ENCODE results near the gene KCNIP1. TPM values are rescaled to one million over a fixed set of nuclear protein-coding genes. Genes with fewer than 3 reads are reported as not detected.
A peak's percentile ranks its signal among the peaks of the same experiment; 100 is the strongest.

KCNIP1 gene
- total RNA-seq, 1 donor from 2014 or later = 12.6 TPM

- H3K9me3 Mint-ChIP-seq (ENCODE audit: unreplicated experiment) = no peaks in the 10 kb centered on the region
- no peaks in the 10 kb centered on the region for H3K27me3 Mint-ChIP-seq (ENCODE audit: unreplicated experiment)
- H3K27ac Mint-ChIP-seq (ENCODE audit: unreplicated experiment) = no peak overlapping the region
- DNase-seq (ENCODE audit: extremely low spot score, unreplicated experiment) = peak; percentile 42
- no peak overlapping the region for H3K4me3 Mint-ChIP-seq (ENCODE audit: unreplicated experiment)
- no peak for TF ChIP-seq CTCF (IDR thresholded peaks at IDR 0.05)
- H3K4me1 Mint-ChIP-seq (ENCODE audit: unreplicated experiment) = peaks cover 21% of the 10 kb centered on the region
- no peaks in the 10 kb centered on the region for H3K36me3 Mint-ChIP-seq (ENCODE audit: unreplicated experiment)
Measured at GRCh38 chr5:170477906-170478305, 25.9 kb upstream of the KCNIP1 start.

- peak; percentile 48 for DNase-seq (ENCODE audit: extremely low spot score, unreplicated experiment)
- H3K36me3 Mint-ChIP-seq (ENCODE audit: unreplicated experiment) = no peaks in the 10 kb centered on the region
- no peak overlapping the region for H3K27ac Mint-ChIP-seq (ENCODE audit: unreplicated experiment)
- H3K4me1 Mint-ChIP-seq (ENCODE audit: unreplicated experiment) = peaks cover 21% of the 10 kb centered on the region
- H3K4me3 Mint-ChIP-seq (ENCODE audit: unreplicated experiment) = no peak overlapping the region
- no peaks in the 10 kb centered on the region for H3K27me3 Mint-ChIP-seq (ENCODE audit: unreplicated experiment)
- no peaks in the 10 kb centered on the region for H3K9me3 Mint-ChIP-seq (ENCODE audit: unreplicated experiment)
- no peak for TF ChIP-seq CTCF (IDR thresholded peaks at IDR 0.05)
Measured at GRCh38 chr5:170478306-170478705, 25.5 kb upstream of the KCNIP1 start.

GRCh38 chr5:170479484-170479883 is 24.3 kb upstream of the KCNIP1 start:
- Mint-ChIP-seq H3K27ac (ENCODE audit: unreplicated experiment) (no peak overlapping the region), H3K4me3 (ENCODE audit: unreplicated experiment) (no peak overlapping the region), H3K36me3 (ENCODE audit: unreplicated experiment) (no peaks in the 10 kb centered on the region), H3K27me3 (ENCODE audit: unreplicated experiment) (no peaks in the 10 kb centered on the region), H3K9me3 (ENCODE audit: unreplicated experiment) (no peaks in the 10 kb centered on the region), H3K4me1 (ENCODE audit: unreplicated experiment) (peaks cover 30% of the 10 kb centered on the region)
- peak; percentile 41 for TF ChIP-seq CTCF (IDR thresholded peaks at IDR 0.05)
- DNase-seq (ENCODE audit: extremely low spot score, unreplicated experiment) = no peak

DNA sequence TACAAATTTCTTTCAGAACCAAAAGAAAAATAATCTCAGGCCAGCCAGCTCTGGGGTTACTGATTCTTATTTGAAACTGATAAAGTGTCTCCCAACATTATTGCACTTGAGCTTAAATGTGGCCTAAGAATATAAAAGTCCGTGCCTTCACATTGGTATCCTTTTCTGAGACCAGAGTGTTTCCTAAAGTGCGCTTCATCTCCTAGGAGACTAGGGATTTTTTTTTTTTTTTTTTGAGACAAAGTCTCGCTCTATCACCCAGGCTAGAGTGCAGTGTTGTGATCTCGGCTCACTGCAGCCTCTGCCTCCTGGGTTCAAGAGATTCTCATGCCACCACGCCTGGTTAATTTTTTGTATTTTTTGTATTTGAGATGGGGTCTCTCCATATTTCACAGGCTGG is 23.6 kb upstream of the KCNIP1 start:
- Mint-ChIP-seq H3K27me3 (ENCODE audit: unreplicated experiment) (no peaks in the 10 kb centered on the region), H3K4me1 (ENCODE audit: unreplicated experiment) (peaks cover 32% of the 10 kb centered on the region), H3K9me3 (ENCODE audit: unreplicated experiment) (no peaks in the 10 kb centered on the region), H3K4me3 (ENCODE audit: unreplicated experiment) (no peak overlapping the region), H3K36me3 (ENCODE audit: unreplicated experiment) (no peaks in the 10 kb centered on the region), H3K27ac (ENCODE audit: unreplicated experiment) (no peak overlapping the region)
- TF ChIP-seq CTCF (IDR thresholded peaks at IDR 0.05) = no peak
- no peak for DNase-seq (ENCODE audit: extremely low spot score, unreplicated experiment)

DNA sequence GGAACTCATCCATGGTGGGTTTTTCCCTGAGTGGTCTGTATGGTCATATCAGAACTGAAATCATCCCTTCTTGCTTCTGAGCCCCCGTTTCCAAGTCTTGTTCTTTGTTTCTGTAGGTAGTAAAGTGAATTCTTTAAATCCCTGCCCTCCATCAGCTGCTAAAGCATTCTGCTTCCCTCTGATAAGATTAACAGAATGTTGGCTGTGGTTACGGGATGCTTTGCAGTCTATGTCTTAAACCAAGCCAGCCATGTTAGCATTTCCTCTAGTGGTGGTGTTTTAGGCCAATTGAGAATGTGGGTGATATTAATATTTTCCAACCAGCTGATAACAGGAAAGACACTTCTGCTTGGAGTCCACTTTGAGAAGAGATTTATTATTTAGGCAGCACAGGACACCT is 22.0 kb upstream of the KCNIP1 start:
- Mint-ChIP-seq H3K36me3 (ENCODE audit: unreplicated experiment) (no peaks in the 10 kb centered on the region), H3K4me3 (ENCODE audit: unreplicated experiment) (no peak overlapping the region), H3K27ac (ENCODE audit: unreplicated experiment) (no peak overlapping the region), H3K27me3 (ENCODE audit: unreplicated experiment) (no peaks in the 10 kb centered on the region), H3K4me1 (ENCODE audit: unreplicated experiment) (peaks cover 21% of the 10 kb centered on the region), H3K9me3 (ENCODE audit: unreplicated experiment) (no peaks in the 10 kb centered on the region)
- TF ChIP-seq CTCF (IDR thresholded peaks at IDR 0.05) = no peak
- no peak for DNase-seq (ENCODE audit: extremely low spot score, unreplicated experiment)

Data from osteocyte (in vitro differentiated cells).